Gastroesophageal sphincter (tissue), 4 donors: Measurements from ENCODE around the gene FCN1. TPM values are rescaled to one million over a fixed set of nuclear protein-coding genes. Genes with fewer than 3 reads are reported as not detected.

Experiments used
- ATAC-seq: fragments of 150-250 bp; one replicate; pipeline ENCODE4 v1.9.1; 2016; ENCODE audit warnings: mild to moderate bottlenecking, moderate library complexity
- H3K27ac ChIP-seq, 4 donors: fragments of 200-600 bp; sonication (generic) in 3 of 4; 1 replicate in 3 of 4; 2 replicates in 1 of 4; pipeline ENCODE4 v1.5.1; 2016 to 2019
- H3K27me3 ChIP-seq: fragments of 200-600 bp; sonication (generic); one replicate; pipeline ENCODE4 v1.5.1; 2019
- H3K36me3 ChIP-seq, 2 donors: fragments of 200-600 bp; sonication (generic); one replicate each; pipeline ENCODE4 v1.5.1; 2019; ENCODE audit warnings: control low read depth in 1 of 2
- H3K4me1 ChIP-seq, 3 donors: fragments of 200-600 bp; sonication (generic); 1 replicate in 2 of 3; 2 replicates in 1 of 3; pipeline ENCODE4 v1.5.1; 2016 to 2019; ENCODE audit warnings: control low read depth in 2 of 3
- H3K4me3 ChIP-seq, 2 donors: fragments of 200-600 bp; sonication (generic); one replicate each; pipeline ENCODE4 v1.5.1; 2019; ENCODE audit warnings: mild to moderate bottlenecking in 1 of 2, moderate library complexity in 1 of 2
- H3K9me3 ChIP-seq, 3 donors: fragments of 200-600 bp; sonication (generic); one replicate each; pipeline ENCODE4 v1.5.1; 2017 to 2019; ENCODE audit warnings: control low read depth in 2 of 3
- CTCF ChIP-seq, 4 experiments: fragments of 200-600 bp in 2 of 4; fragments of 450-650 bp in 2 of 4; sonication (generic) in 1 of 4; IDR thresholded peaks; one replicate each; pipeline ENCODE4 v1.5.1; 2017 to 2019; ENCODE audit warnings: antibody characterized with exemption in 4 of 4, mild to moderate bottlenecking in 2 of 4, moderate library complexity in 2 of 4
- EP300 ChIP-seq: sonication (generic); formaldehyde crosslinking; IDR thresholded peaks from one replicate; pipeline ENCODE4 v1.6.1; 2017; ENCODE audit warnings: antibody characterized with exemption, mild to moderate bottlenecking
- POLR2A ChIP-seq, 2 donors: fragments of 450-650 bp; IDR thresholded peaks; one replicate each; pipeline ENCODE4 v1.6.1; 2017; ENCODE audit warnings: antibody characterized with exemption in 2 of 2, mild to moderate bottlenecking in 2 of 2, moderate library complexity in 1 of 2
- POLR2AphosphoS5 ChIP-seq: sonication (generic); formaldehyde crosslinking; IDR thresholded peaks from one replicate; pipeline ENCODE4 v1.6.1; 2017; ENCODE audit warnings: antibody characterized with exemption
- WGBS, 2 donors: methylation state at CpG; one replicate each; pipeline ENCODE4 v1.1.5; 2018; ENCODE audit warnings: low coverage in 1 of 2; 5-methylcytosine and 5-hydroxymethylcytosine counted together
- total RNA-seq, 4 donors: library from RNA; depleted of rRNA; stranded (reverse); fragments of >200 nt; gene quantifications; one replicate each; pipeline ENCODE4 v1.1.0, GENCODE V29; 2016

The FCN1 gene
- total RNA-seq, 4 donors from 2014 or later: 0.31 to 9.4 (median 3.2) TPM

- no peak for ATAC-seq
- no peak overlapping the region for H3K4me3 ChIP-seq
- WGBS, 2 donors: no CpG with 5 or more reads among the region's 24 CpGs
- no peaks in the 10 kb centered on the region for H3K36me3 ChIP-seq
- no peak overlapping the region for H3K27ac ChIP-seq
- no peaks in the 10 kb centered on the region for H3K9me3 ChIP-seq
- no peak for TF ChIP-seq EP300
- TF ChIP-seq CTCF (IDR thresholded peaks at IDR 0.05): no peak
- TF ChIP-seq POLR2AphosphoS5: no peak
- TF ChIP-seq POLR2A (IDR thresholded peaks at IDR 0.05): no peak
- peaks cover 27% of the 10 kb centered on the region for H3K27me3 ChIP-seq
- no peaks in the 10 kb centered on the region for H3K4me1 ChIP-seq
These were observed 31.9 kb downstream of the FCN1 start for GRCh38 chr9:134885679-134886412.

GRCh38 chr9:134885001-134885678 is 32.6 kb downstream of the FCN1 start:
- H3K27me3 ChIP-seq: peaks cover 28% of the 10 kb centered on the region
- no peaks in the 10 kb centered on the region for H3K36me3 ChIP-seq
- H3K9me3 ChIP-seq: no peaks in the 10 kb centered on the region
- ATAC-seq: no peak
- no peak overlapping the region for H3K27ac ChIP-seq
- H3K4me1 ChIP-seq: no peaks in the 10 kb centered on the region
- H3K4me3 ChIP-seq: no peak overlapping the region
- 88 to 95% methylated on average over 3 to 7 of the region's 22 CpGs for WGBS, 2 donors
- TF ChIP-seq POLR2AphosphoS5 (no peak), EP300 (no peak), CTCF (IDR thresholded peaks at IDR 0.05) (no peak), POLR2A (IDR thresholded peaks at IDR 0.05) (no peak)

- ATAC-seq: no peak
- H3K4me1 ChIP-seq: no peaks in the 10 kb centered on the region
These were observed 33.2 kb downstream of the FCN1 start for GRCh38 chr9:134884492-134884891.

GRCh38 chr9:134883040-134883782 is 34.5 kb downstream of the FCN1 start:
- no peak for ATAC-seq
- no peaks in the 10 kb centered on the region for H3K36me3 ChIP-seq
- no peak overlapping the region for H3K27ac ChIP-seq
- TF ChIP-seq EP300 (no peak), POLR2A (IDR thresholded peaks at IDR 0.05) (no peak), POLR2AphosphoS5 (no peak), CTCF (IDR thresholded peaks at IDR 0.05) (no peak)
- peaks cover 24% of the 10 kb centered on the region for H3K27me3 ChIP-seq
- H3K4me1 ChIP-seq: no peaks in the 10 kb centered on the region
- no peaks in the 10 kb centered on the region for H3K9me3 ChIP-seq
- 83 to 100% methylated on average over 1 to 3 of the region's 18 CpGs for WGBS, 2 donors
- no peak overlapping the region for H3K4me3 ChIP-seq

More at GRCh38 chr9:134884492-134884891, 33.2 kb downstream of the FCN1 start:
- Histone ChIP-seq H3K27me3 (peaks cover 28% of the 10 kb centered on the region), H3K9me3 (no peaks in the 10 kb centered on the region), H3K4me3 (no peak overlapping the region), H3K36me3 (no peaks in the 10 kb centered on the region), H3K27ac (no peak overlapping the region)
- TF ChIP-seq CTCF (IDR thresholded peaks at IDR 0.05) (no peak), EP300 (no peak), POLR2A (IDR thresholded peaks at IDR 0.05) (no peak), POLR2AphosphoS5 (no peak)
- WGBS, 2 donors: 80 to 90% methylated on average over 1 to 6 of the region's 8 CpGs
